Peyer's patch (tissue), 4 donors: Measurements from ENCODE around the gene EN1.

Source experiments
- CTCF ChIP-seq, 6 experiments: fragments of 450-650 bp in 4 of 6; fragments of 200-600 bp in 2 of 6; sonication (generic) in 1 of 6; IDR thresholded peaks; one replicate each; pipeline ENCODE4 v1.5.1; 2017 to 2019; ENCODE audit warnings: antibody characterized with exemption in 6 of 6, mild to moderate bottlenecking in 3 of 6, moderate library complexity in 1 of 6
- POLR2A ChIP-seq, 2 donors: fragments of 450-650 bp; IDR thresholded peaks; one replicate each; pipeline ENCODE4 v1.5.1; 2017; ENCODE audit warnings: antibody characterized with exemption in 2 of 2, mild to moderate bottlenecking in 2 of 2, moderate library complexity in 2 of 2

DNA sequence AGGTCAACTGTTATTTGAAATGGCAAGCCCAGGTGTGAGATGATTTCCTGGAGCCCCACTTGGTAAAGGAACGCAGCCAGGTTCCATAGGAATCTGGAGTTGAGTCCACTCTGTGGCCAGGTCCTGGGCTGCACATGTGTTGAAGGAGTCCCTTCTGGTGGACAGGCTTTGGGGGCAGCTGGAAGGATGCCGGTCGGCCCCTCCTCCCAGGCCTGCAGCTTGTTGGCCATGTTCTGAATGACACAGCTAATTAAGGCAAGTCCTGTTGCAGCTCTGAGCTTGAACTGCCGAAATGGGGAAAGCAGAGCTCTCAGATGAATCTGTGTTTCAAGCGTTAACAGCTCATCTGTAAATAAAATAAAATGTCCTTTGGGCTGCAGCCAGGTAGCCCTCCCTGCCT, 23.8 kb downstream of the EN1 start:
- TF ChIP-seq CTCF (IDR thresholded peaks at IDR 0.05) (no peak), POLR2A (IDR thresholded peaks at IDR 0.05) (no peak)
